IMR-90 (cell line): ENCODE data around the gene DUOX2. TPM values are rescaled to one million over a fixed set of nuclear protein-coding genes. Genes with fewer than 3 reads are reported as not detected.

Source experiments
- ATAC-seq: fragments of 200-7000 bp; cut with Tn5 transposase; 2 replicates; pipeline ENCODE4 v1.9.1; 2020; ENCODE audit warnings: low read depth, mild to moderate bottlenecking, moderate library complexity
- BruUV-seq: library from RNA; stranded (reverse); fragments of 400-500 nt; replicated peaks from 2 replicates; lab custom pipeline; 2021; lab: Mats Ljungman, UMichigan
- CTCF ChIA-PET: fragments of 300-600 bp; formaldehyde crosslinking; extraction: SDS; loops from one replicate; lab custom pipeline; 2021; ENCODE audit warnings: antibody characterized with exemption; lab: Yijun Ruan, JAX
- POLR2A ChIA-PET: fragments of 300-600 bp; sonication (Branson Sonifier 250); formaldehyde crosslinking; loops from one replicate; lab custom pipeline; 2022; ENCODE audit warnings: antibody characterized with exemption; ENCODE audit not compliant: unreplicated experiment; lab: Charles Lee
- DNase-seq: peaks from one replicate; pipeline ENCODE4 v3.0.0; 2013
- H2AFZ ChIP-seq: replicated peaks from 2 replicates; pipeline ENCODE3; 2013; ENCODE audit warnings: low read length, mild to moderate bottlenecking; ENCODE audit not compliant: poor library complexity
- H2AK5ac ChIP-seq: 2 replicates; pipeline ENCODE4 v1.6.1; 2013; ENCODE audit warnings: low read depth, low read length, inconsistent platforms
- H2AK9ac ChIP-seq: replicated peaks from 2 replicates; pipeline ENCODE3; 2013; ENCODE audit warnings: mild to moderate bottlenecking, low read depth, low read length, moderate library complexity; ENCODE audit not compliant: poor library complexity
- H2BK120ac ChIP-seq: 2 replicates; pipeline ENCODE4 v1.6.1; 2013; ENCODE audit warnings: low read depth, low read length, inconsistent platforms
- H2BK15ac ChIP-seq: 3 replicates; pipeline ENCODE4 v1.6.1; 2013; ENCODE audit warnings: low read depth, low read length, inconsistent platforms
- H2BK20ac ChIP-seq: 2 replicates; pipeline ENCODE4 v1.6.1; 2013; ENCODE audit warnings: low read depth, mild to moderate bottlenecking, inconsistent platforms, low read length, moderate library complexity
- H2BK5ac ChIP-seq: 2 replicates; pipeline ENCODE4 v1.6.1; 2013; ENCODE audit warnings: mild to moderate bottlenecking, low read depth, low read length, inconsistent platforms; ENCODE audit not compliant: poor library complexity, severe bottlenecking
- H3K14ac ChIP-seq: replicated peaks from 2 replicates; pipeline ENCODE4 v1.6.1; 2013; ENCODE audit warnings: low read depth, low read length, inconsistent platforms
- H3K18ac ChIP-seq: 2 replicates; pipeline ENCODE4 v1.6.1; 2013; ENCODE audit warnings: low read depth, low read length, control low read depth
- H3K23ac ChIP-seq: 2 replicates; pipeline ENCODE4 v1.6.1; 2013; ENCODE audit warnings: low read depth, low read length, inconsistent platforms
- H3K27ac ChIP-seq: 2 replicates; pipeline ENCODE4 v1.5.1; 2013; ENCODE audit warnings: mild to moderate bottlenecking, control low read depth, low read length; ENCODE audit not compliant: insufficient read depth
- H3K27me3 ChIP-seq: 2 replicates; pipeline ENCODE4 v1.6.1; 2013; ENCODE audit warnings: low read length; ENCODE audit not compliant: control insufficient read depth, insufficient read depth
- H3K36me3 ChIP-seq: 2 replicates; pipeline ENCODE4 v1.6.1; 2013; ENCODE audit warnings: low read length, mixed read lengths; ENCODE audit not compliant: control insufficient read depth, insufficient read depth
- H3K4ac ChIP-seq: 2 replicates; pipeline ENCODE4 v1.6.1; 2013; ENCODE audit warnings: low read depth, low read length, inconsistent platforms
- H3K4me1 ChIP-seq: 2 replicates; pipeline ENCODE4 v1.6.1; 2013; ENCODE audit warnings: low read length, mixed read lengths; ENCODE audit not compliant: control insufficient read depth, insufficient read depth
- H3K4me2 ChIP-seq: 2 replicates; pipeline ENCODE4 v1.6.1; 2013; ENCODE audit warnings: low read depth, mild to moderate bottlenecking, control low read depth, low read length, moderate library complexity
- H3K4me3 ChIP-seq: 2 replicates; pipeline ENCODE4 v1.5.1; 2013; ENCODE audit warnings: low read depth, mild to moderate bottlenecking, control low read depth, low read length, moderate library complexity; ENCODE audit not compliant: insufficient read depth
- H3K56ac ChIP-seq: 2 replicates; pipeline ENCODE4 v1.6.1; 2013; ENCODE audit warnings: low read length, inconsistent platforms; ENCODE audit not compliant: insufficient read depth; ENCODE audit errors: extremely low read depth
- H3K79me1 ChIP-seq, 2 experiments: 2 replicates each; pipeline ENCODE4 v1.6.1; 2013; ENCODE audit warnings: low read length in 2 of 2, inconsistent platforms in 1 of 2, low read depth in 1 of 2
- H3K9ac ChIP-seq: 2 replicates; pipeline ENCODE4 v1.6.1; 2013; ENCODE audit warnings: low read depth, low read length, control low read depth
- H3K9me1 ChIP-seq: 2 replicates; pipeline ENCODE4 v1.6.1; 2013; ENCODE audit warnings: low read length, inconsistent platforms; ENCODE audit not compliant: insufficient read depth
- H3K9me3 ChIP-seq: 2 replicates; pipeline ENCODE4 v1.6.1; 2013; ENCODE audit warnings: low read length; ENCODE audit not compliant: control insufficient read depth, insufficient read depth
- H4K20me1 ChIP-seq: 2 replicates; pipeline ENCODE4 v1.6.1; 2013; ENCODE audit warnings: low read length, inconsistent platforms; ENCODE audit not compliant: insufficient read depth
- H4K5ac ChIP-seq: 2 replicates; pipeline ENCODE4 v1.6.1; 2013; ENCODE audit warnings: mild to moderate bottlenecking, low read depth, low read length, control low read depth
- H4K8ac ChIP-seq, 2 experiments: 2 replicates each; pipeline ENCODE4 v1.6.1; 2013; ENCODE audit warnings: low read depth in 2 of 2, low read length in 2 of 2, control low read depth in 1 of 2, inconsistent platforms in 1 of 2
- H4K91ac ChIP-seq: 2 replicates; pipeline ENCODE4 v1.6.1; 2013; ENCODE audit warnings: low read depth, low read length, inconsistent platforms; ENCODE audit not compliant: insufficient read depth
- BHLHE40 ChIP-seq: fragments of 150-350 bp; IDR thresholded peaks from 2 replicates; pipeline ENCODE4 v1.6.1; 2016; ENCODE audit warnings: mild to moderate bottlenecking, low read depth, low read length
- CEBPB ChIP-seq: IDR thresholded peaks from 2 replicates; pipeline ENCODE4 v1.6.1; 2012; ENCODE audit warnings: low read depth, low read length, improper control_type of control experiment
- CHD1 ChIP-seq: IDR thresholded peaks from 2 replicates; pipeline ENCODE4 v1.6.1; 2012; ENCODE audit warnings: low read depth, low read length, improper control_type of control experiment
- FOS ChIP-seq: fragments of 150-350 bp; IDR thresholded peaks from 2 replicates; pipeline ENCODE4 v1.6.1; 2016; ENCODE audit warnings: low read depth, low read length
- MAFK ChIP-seq: IDR thresholded peaks from 2 replicates; pipeline ENCODE4 v1.6.1; 2012; ENCODE audit warnings: low read depth, low read length, improper control_type of control experiment
- MAZ ChIP-seq: IDR thresholded peaks from 2 replicates; pipeline ENCODE4 v1.6.1; 2012; ENCODE audit warnings: low read depth, mild to moderate bottlenecking, low read length, improper control_type of control experiment, moderate library complexity, borderline replicate concordance
- MXI1 ChIP-seq: IDR thresholded peaks from 2 replicates; pipeline ENCODE4 v1.6.1; 2012; ENCODE audit warnings: low read depth, mild to moderate bottlenecking, low read length, moderate library complexity, borderline replicate concordance
- NFE2L2 ChIP-seq: fragments of 150-350 bp; IDR thresholded peaks from 2 replicates; pipeline ENCODE4 v1.6.1; 2016; ENCODE audit warnings: low read depth, mild to moderate bottlenecking, low read length
- POLR2A ChIP-seq: IDR thresholded peaks from 2 replicates; pipeline ENCODE4 v1.6.1; 2012; ENCODE audit warnings: mild to moderate bottlenecking, low read depth, low read length
- RAD21 ChIP-seq: IDR thresholded peaks from 2 replicates; pipeline ENCODE4 v1.6.1; 2012; ENCODE audit warnings: low read length, improper control_type of control experiment
- RFX5 ChIP-seq: IDR thresholded peaks from 2 replicates; pipeline ENCODE4 v1.8.0; 2012; ENCODE audit warnings: low read depth, mild to moderate bottlenecking, low read length, moderate library complexity
- SMC3 ChIP-seq: fragments of 150-350 bp; IDR thresholded peaks from 2 replicates; pipeline ENCODE4 v1.6.1; 2016; ENCODE audit warnings: low read depth, mild to moderate bottlenecking, antibody characterized with exemption, low read length, moderate library complexity
- WGBS, 2 experiments: methylation state at CpG; one replicate each; pipeline versions ENCODE4 v1.1.5 to v1.1.7; 2013; ENCODE audit warnings: missing lambda C conversion rate in 2 of 2; ENCODE audit not compliant: insufficient read length in 1 of 2; ENCODE audit errors: extremely low coverage in 2 of 2; 5-methylcytosine and 5-hydroxymethylcytosine counted together
- dilution Hi-C: fragments of 300-500 bp; cut with HindIII; formaldehyde crosslinking; loops from one replicate; pipeline ENCODE4 v1.14.3; 2018; ENCODE audit warnings: low sequenced_read_pairs; ENCODE audit not compliant: unreplicated experiment
- in situ Hi-C: fragments of 300-500 bp; cut with MboI; formaldehyde crosslinking; loops from 3 replicates; pipeline ENCODE4 v1.14.3; 2019; ENCODE audit warnings: low sequenced_read_pairs, inconsistent platforms, mixed read lengths
- intact Hi-C: fragments of 100-400 bp; cut with micrococcal nuclease; formaldehyde crosslinking; loops from 2 replicates; pipeline ENCODE4 v1.10.0; 2022
- polyA plus RNA-seq, 3 experiments: library from polyadenylated mRNA; depleted of rRNA; stranded (reverse); fragments of >200 nt; gene quantifications; 2 replicates each; pipeline ENCODE4 v1.2.3, GENCODE V29; 2012; ENCODE audit warnings: low replicate concordance in 1 of 3
- total RNA-seq: library from RNA; depleted of rRNA; stranded (reverse); fragments of >200 nt; gene quantifications from 2 replicates; pipeline ENCODE4 v1.2.3, GENCODE V29; 2012
- TF ChIP-seq, protein P1 (sequence below): fragments of 150-350 bp; IDR thresholded peaks from 2 replicates; pipeline ENCODE4 v1.6.1; 2016; ENCODE audit warnings: low read depth, mild to moderate bottlenecking, low read length, moderate library complexity, borderline replicate concordance
- TF ChIP-seq, protein P2 (sequence below): conservative IDR thresholded peaks from 2 replicates; pipeline ENCODE4 v1.5.1; 2012; ENCODE audit warnings: mild to moderate bottlenecking, low read depth, low read length, improper control_type of control experiment
- TF ChIP-seq, protein P3 (sequence below): fragments of 150-350 bp; IDR thresholded peaks from 2 replicates; pipeline ENCODE4 v1.6.1; 2017; ENCODE audit warnings: mild to moderate bottlenecking, antibody characterized with exemption, low read length, low read depth

The DUOX2 gene
- total and polyA plus RNA-seq, 2 of the 4 experiments (the other 2 are of a cell fraction), result not detected

DNA sequence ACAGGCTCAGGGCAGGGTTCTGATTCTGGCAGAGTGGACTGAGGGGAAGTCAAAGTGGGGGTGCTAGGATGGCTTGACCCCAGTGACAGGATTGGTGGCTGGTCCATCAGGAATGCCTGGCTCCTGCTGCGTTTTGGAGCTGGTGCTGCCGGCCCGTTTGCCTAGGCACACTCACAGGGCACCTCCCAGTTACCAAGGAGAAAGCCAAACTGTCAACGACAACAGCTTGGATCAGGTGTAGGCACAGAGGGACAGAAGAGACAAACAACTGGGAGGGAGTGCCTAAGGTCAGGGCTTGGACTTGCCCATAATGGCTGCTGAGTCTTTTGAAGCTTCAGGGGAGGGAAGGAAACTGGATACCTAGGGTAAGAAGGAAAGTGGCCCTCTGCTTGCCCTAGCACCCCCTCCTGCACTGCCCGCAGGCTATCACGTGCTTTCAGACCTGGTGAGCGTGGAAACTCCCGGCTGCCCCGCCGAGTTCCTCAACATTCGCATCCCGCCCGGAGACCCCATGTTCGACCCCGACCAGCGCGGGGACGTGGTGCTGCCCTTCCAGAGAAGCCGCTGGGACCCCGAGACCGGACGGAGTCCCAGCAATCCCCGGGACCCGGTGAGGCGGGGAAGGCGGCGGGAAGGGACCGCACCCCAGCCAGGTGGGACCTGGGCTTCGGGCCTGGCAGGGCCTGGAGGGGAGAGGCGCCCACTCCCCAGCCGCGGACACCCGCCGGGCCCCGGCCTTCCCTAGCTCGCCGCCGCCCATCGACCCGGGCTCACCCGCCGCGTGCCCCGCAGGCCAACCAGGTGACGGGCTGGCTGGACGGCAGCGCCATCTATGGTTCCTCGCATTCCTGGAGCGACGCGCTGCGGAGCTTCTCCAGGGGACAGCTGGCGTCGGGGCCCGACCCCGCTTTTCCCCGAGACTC, 21.0 kb upstream of the DUOX2 start:
- no peak overlapping the region for H4K5ac ChIP-seq
- H3K23ac ChIP-seq, result no peak overlapping the region
- no peak overlapping the region for H2BK5ac ChIP-seq
- no peak overlapping the region for H2BK20ac ChIP-seq
- no peak overlapping the region for H4K91ac ChIP-seq
- H3K9me3 ChIP-seq, result peaks cover 3% of the 10 kb centered on the region; the same call in 1 of the 2 replicates
- H3K4me3 ChIP-seq, result no peak overlapping the region
- H3K27ac ChIP-seq, result no peak overlapping the region
- H3K9ac ChIP-seq, result no peak overlapping the region
- no peak overlapping the region for H3K18ac ChIP-seq
- no peak overlapping the region for H2AFZ ChIP-seq
- no peaks in the 10 kb centered on the region for H3K36me3 ChIP-seq
- no TSS peak for BruUV-seq
- POLR2A ChIA-PET, result no interaction called here
- H4K8ac ChIP-seq, result no peak overlapping the region
- intact Hi-C loops (no loop called here), dilution Hi-C loops (no loop called here), in situ Hi-C loops (no loop called here)
- ATAC-seq (0 out of 2 replicates have a peak, but pooled peaks have one; percentile 21), DNase-seq (no peak)
- peaks cover 83% of the 10 kb centered on the region for H3K27me3 ChIP-seq
- H3K4me1 ChIP-seq, result no peaks in the 10 kb centered on the region; the same call in 1 of the 2 replicates
- H2AK5ac ChIP-seq, result no peak overlapping the region
- CTCF ChIA-PET, result no interaction called here
- H3K79me1 ChIP-seq, result no peaks in the 10 kb centered on the region
- H2BK120ac ChIP-seq, result no peak overlapping the region
- no peak overlapping the region for H3K14ac ChIP-seq
- no peak overlapping the region for H3K4ac ChIP-seq
- H2AK9ac ChIP-seq, result peak overlapping the region; percentile 50
- no peak overlapping the region for H3K56ac ChIP-seq
- H4K20me1 ChIP-seq, result no peaks in the 10 kb centered on the region
- H3K9me1 ChIP-seq, result no peaks in the 10 kb centered on the region
- 0% methylated on average over 1 of the region's 57 CpGs; no CpG with 5 or more reads in 1 of the 2 experiments for WGBS, 2 experiments
- H2BK15ac ChIP-seq, result no peak overlapping the region
- H3K4me2 ChIP-seq, result no peak overlapping the region
- no peak for TF ChIP-seq CHD1
- TF ChIP-seq RAD21, result no peak
- no peak for TF ChIP-seq MAZ
- TF ChIP-seq MAFK, result no peak
- TF ChIP-seq POLR2A, result no peak
- no peak for TF ChIP-seq NFE2L2
- TF ChIP-seq, protein P1, sequence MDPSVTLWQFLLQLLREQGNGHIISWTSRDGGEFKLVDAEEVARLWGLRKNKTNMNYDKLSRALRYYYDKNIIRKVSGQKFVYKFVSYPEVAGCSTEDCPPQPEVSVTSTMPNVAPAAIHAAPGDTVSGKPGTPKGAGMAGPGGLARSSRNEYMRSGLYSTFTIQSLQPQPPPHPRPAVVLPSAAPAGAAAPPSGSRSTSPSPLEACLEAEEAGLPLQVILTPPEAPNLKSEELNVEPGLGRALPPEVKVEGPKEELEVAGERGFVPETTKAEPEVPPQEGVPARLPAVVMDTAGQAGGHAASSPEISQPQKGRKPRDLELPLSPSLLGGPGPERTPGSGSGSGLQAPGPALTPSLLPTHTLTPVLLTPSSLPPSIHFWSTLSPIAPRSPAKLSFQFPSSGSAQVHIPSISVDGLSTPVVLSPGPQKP, result no peak
- TF ChIP-seq, protein P2, sequence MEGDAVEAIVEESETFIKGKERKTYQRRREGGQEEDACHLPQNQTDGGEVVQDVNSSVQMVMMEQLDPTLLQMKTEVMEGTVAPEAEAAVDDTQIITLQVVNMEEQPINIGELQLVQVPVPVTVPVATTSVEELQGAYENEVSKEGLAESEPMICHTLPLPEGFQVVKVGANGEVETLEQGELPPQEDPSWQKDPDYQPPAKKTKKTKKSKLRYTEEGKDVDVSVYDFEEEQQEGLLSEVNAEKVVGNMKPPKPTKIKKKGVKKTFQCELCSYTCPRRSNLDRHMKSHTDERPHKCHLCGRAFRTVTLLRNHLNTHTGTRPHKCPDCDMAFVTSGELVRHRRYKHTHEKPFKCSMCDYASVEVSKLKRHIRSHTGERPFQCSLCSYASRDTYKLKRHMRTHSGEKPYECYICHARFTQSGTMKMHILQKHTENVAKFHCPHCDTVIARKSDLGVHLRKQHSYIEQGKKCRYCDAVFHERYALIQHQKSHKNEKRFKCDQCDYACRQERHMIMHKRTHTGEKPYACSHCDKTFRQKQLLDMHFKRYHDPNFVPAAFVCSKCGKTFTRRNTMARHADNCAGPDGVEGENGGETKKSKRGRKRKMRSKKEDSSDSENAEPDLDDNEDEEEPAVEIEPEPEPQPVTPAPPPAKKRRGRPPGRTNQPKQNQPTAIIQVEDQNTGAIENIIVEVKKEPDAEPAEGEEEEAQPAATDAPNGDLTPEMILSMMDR, result no peak
- no peak for TF ChIP-seq RFX5
- no peak for TF ChIP-seq FOS
- no peak for TF ChIP-seq MXI1
- TF ChIP-seq, protein P3, sequence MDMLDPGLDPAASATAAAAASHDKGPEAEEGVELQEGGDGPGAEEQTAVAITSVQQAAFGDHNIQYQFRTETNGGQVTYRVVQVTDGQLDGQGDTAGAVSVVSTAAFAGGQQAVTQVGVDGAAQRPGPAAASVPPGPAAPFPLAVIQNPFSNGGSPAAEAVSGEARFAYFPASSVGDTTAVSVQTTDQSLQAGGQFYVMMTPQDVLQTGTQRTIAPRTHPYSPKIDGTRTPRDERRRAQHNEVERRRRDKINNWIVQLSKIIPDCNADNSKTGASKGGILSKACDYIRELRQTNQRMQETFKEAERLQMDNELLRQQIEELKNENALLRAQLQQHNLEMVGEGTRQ, result no peak
- no peak for TF ChIP-seq SMC3
- no peak for TF ChIP-seq BHLHE40
- TF ChIP-seq CEBPB, result no peak
